ENCODE results near the gene ZNF827.

ZNF827 gene

GRCh38 chr4:145876531-145877180 lies 62.0 kb downstream of the ZNF827 start:
- no peak for TF ChIP-seq CTCF (IDR thresholded peaks at IDR 0.05; ENCODE audit: control extremely low read depth, extremely low read depth, low read depth, missing control alignments)
- POLR2A ChIA-PET: no interaction called here
- no peak for DNase-seq (ENCODE audit: extremely low spot score)
- CTCF ChIA-PET: interaction anchor here (1.3 to 3.5 kb wide), 7 partner anchors 7 to 79 kb away, joined by 3 to 16 read pairs (median 7); no protein-coding TSS in a partner anchor

- no peak for TF ChIP-seq CTCF (IDR thresholded peaks at IDR 0.05; ENCODE audit: control extremely low read depth, extremely low read depth, low read depth, missing control alignments)
- POLR2A ChIA-PET: no interaction called here
- DNase-seq (ENCODE audit: extremely low spot score): no peak
- CTCF ChIA-PET: interaction anchor here (1.0 to 1.3 kb wide), 2 partner anchors 15 to 19 kb away, joined by 3 read pairs; no protein-coding TSS in a partner anchor
Observed at GRCh38 chr4:145873901-145874300, 64.7 kb downstream of the ZNF827 start.

GRCh38 chr4:145871209-145871608 lies 67.4 kb downstream of the ZNF827 start:
- POLR2A ChIA-PET: no interaction called here
- TF ChIP-seq CTCF (IDR thresholded peaks at IDR 0.05; ENCODE audit: control extremely low read depth, extremely low read depth, low read depth, missing control alignments): no peak
- CTCF ChIA-PET: interaction anchor here (1.1 to 3.3 kb wide), 3 partner anchors 9 to 17 kb away, joined by 4 to 14 read pairs (median 6); no protein-coding TSS in a partner anchor

GRCh38 chr4:145870155-145871020 lies 68.2 kb downstream of the ZNF827 start:
- POLR2A ChIA-PET: no interaction called here

More at GRCh38 chr4:145871209-145871608, 67.4 kb downstream of the ZNF827 start:
- no peak for DNase-seq (ENCODE audit: extremely low spot score)

GRCh38 chr4:145868637-145869409 lies 69.8 kb downstream of the ZNF827 start:
- CTCF ChIA-PET: interaction anchor here (0.8 to 3.3 kb wide), 12 partner anchors 9 to 57 kb away, joined by 3 to 14 read pairs (median 3); no protein-coding TSS in a partner anchor
- POLR2A ChIA-PET: no interaction called here
- DNase-seq (ENCODE audit: extremely low spot score): peak; percentile 29
- no peak for TF ChIP-seq CTCF (IDR thresholded peaks at IDR 0.05; ENCODE audit: control extremely low read depth, extremely low read depth, low read depth, missing control alignments)

More at GRCh38 chr4:145870155-145871020, 68.2 kb downstream of the ZNF827 start:
- TF ChIP-seq CTCF (IDR thresholded peaks at IDR 0.05; ENCODE audit: control extremely low read depth, extremely low read depth, low read depth, missing control alignments): no peak
- DNase-seq (ENCODE audit: extremely low spot score): no peak
- CTCF ChIA-PET: interaction anchor here (1.1 to 3.3 kb wide), 6 partner anchors 8 to 37 kb away, joined by 4 to 14 read pairs (median 8); no protein-coding TSS in a partner anchor

GRCh38 chr4:145867406-145867805 lies 71.2 kb downstream of the ZNF827 start:
- no peak for TF ChIP-seq CTCF (IDR thresholded peaks at IDR 0.05; ENCODE audit: control extremely low read depth, extremely low read depth, low read depth, missing control alignments)
- ChIA-PET CTCF (interaction anchor here (0.9 to 3.8 kb wide), 4 partner anchors 10 to 21 kb away, joined by 3 to 13 read pairs (median 10); no protein-coding TSS in a partner anchor), POLR2A (no interaction called here)
- DNase-seq (ENCODE audit: extremely low spot score): no peak

All from GM10248 (cell line).